AG09319 (cell line): Measurements from ENCODE around the gene NHSL2.

Experiments used
- DNase-seq: peaks from one replicate; pipeline ENCODE4 v3.0.0-alpha.2; 2010; ENCODE audit warnings: low read depth; ENCODE audit errors: extremely low read depth
- TF ChIP-seq, protein P1 (sequence below): IDR thresholded peaks from 2 replicates; pipeline ENCODE4 v1.5.1; 2011; ENCODE audit warnings: low read depth, mild to moderate bottlenecking, inconsistent platforms, low read length, moderate library complexity

Gene NHSL2

GRCh38 chrX:72107320-72107719 is 196.7 kb downstream of the NHSL2 start:
- no peak for DNase-seq
- TF ChIP-seq, protein P1, sequence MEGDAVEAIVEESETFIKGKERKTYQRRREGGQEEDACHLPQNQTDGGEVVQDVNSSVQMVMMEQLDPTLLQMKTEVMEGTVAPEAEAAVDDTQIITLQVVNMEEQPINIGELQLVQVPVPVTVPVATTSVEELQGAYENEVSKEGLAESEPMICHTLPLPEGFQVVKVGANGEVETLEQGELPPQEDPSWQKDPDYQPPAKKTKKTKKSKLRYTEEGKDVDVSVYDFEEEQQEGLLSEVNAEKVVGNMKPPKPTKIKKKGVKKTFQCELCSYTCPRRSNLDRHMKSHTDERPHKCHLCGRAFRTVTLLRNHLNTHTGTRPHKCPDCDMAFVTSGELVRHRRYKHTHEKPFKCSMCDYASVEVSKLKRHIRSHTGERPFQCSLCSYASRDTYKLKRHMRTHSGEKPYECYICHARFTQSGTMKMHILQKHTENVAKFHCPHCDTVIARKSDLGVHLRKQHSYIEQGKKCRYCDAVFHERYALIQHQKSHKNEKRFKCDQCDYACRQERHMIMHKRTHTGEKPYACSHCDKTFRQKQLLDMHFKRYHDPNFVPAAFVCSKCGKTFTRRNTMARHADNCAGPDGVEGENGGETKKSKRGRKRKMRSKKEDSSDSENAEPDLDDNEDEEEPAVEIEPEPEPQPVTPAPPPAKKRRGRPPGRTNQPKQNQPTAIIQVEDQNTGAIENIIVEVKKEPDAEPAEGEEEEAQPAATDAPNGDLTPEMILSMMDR, result no peak

DNA sequence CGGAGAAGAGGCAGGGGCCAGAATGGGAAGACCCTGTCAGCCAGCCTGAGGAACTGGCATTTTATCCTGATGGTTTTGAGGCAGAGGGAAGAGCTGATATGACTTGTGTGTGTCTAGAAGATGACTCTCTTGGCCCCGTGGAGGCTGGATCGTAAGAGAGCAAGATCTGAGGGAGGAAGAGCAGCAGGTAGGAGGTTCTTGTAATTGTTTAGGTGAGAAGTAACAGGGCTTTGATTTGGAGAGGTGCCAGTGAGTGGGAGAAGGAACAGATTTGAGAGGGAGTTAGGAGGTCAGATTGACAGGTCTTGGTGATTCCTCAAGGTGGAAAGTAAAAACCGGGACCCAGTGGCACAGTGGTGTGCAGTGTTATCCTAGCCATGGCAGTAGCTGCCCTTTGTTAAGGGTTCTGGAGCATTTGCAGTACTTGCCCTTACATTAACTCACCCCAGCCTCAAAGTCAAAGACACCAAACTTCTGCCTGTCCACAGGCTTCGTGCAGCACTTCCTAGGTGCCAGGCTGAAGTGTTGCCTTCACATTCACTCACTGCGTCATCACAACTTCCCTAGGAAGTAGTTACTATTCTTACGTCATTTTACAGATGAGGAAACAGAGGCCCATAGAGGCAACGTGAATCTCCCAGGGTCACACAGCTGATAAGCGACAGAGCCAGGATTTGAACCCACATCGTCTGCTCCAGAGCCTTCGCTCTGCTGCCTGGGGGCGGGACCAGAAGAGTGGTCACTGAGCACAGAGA is 197.4 kb downstream of the NHSL2 start:
- DNase-seq, result no peak
- TF ChIP-seq, protein P1, result no peak

DNA sequence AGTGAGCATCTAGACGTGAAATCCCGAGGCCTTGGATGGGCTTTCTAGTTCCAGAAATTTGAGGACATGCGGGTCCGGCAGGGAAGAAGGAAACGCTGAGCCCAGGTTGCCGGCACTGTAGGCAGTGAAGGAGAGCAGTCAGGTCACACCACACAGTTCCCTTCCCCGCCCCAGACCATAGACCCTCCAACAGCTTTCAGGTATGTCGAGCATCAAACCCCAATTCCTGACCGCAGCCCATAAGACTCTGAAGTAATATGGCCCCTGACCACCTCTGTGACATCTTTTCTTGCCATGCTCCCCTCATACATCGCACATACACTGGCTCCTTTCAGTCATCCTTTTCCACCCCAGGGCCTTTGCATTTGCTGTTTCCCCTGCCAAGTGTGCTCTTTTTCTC is 198.0 kb downstream of the NHSL2 start:
- TF ChIP-seq, protein P1, result no peak
- DNase-seq, result no peak

DNA sequence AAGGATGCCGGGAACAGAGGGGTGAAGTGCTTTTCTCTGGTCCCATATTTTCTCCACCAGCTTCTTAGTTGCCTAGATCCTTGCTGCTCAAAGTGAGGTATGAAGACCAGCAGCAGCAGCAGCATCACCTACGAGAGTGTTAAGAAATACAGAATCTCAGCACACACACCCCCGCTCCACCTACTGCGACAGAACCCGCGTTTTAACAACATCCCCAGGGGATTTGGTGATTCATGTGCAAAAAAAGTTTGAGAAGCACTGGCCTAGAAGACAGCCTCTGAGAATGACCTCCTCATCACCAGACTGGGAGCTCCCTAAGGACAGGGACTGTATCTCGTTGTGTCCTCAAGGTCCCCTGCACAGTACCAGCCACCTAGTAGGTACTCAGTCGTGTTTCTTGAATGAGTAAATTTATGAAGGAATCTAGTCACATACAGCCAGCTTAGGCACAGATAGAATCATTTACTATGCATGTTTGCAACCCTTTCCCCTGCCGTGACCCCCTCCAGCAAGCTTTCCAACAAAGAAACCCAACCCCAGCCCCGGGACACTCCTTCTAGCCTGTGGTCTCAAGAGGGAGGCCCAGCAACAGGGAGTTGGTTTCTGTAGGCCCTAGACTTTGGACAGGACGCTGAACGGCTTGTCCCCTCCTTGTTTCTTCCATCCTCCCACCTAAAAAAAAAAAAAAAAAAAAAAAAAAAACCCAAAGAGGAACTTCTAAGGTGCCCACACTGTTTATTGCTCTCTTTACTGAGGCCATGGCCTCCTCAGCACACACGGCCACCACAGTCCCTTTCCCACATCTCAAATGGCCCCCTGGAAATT is 199.6 kb downstream of the NHSL2 start:
- DNase-seq, result no peak
- TF ChIP-seq, protein P1, result no peak

DNA sequence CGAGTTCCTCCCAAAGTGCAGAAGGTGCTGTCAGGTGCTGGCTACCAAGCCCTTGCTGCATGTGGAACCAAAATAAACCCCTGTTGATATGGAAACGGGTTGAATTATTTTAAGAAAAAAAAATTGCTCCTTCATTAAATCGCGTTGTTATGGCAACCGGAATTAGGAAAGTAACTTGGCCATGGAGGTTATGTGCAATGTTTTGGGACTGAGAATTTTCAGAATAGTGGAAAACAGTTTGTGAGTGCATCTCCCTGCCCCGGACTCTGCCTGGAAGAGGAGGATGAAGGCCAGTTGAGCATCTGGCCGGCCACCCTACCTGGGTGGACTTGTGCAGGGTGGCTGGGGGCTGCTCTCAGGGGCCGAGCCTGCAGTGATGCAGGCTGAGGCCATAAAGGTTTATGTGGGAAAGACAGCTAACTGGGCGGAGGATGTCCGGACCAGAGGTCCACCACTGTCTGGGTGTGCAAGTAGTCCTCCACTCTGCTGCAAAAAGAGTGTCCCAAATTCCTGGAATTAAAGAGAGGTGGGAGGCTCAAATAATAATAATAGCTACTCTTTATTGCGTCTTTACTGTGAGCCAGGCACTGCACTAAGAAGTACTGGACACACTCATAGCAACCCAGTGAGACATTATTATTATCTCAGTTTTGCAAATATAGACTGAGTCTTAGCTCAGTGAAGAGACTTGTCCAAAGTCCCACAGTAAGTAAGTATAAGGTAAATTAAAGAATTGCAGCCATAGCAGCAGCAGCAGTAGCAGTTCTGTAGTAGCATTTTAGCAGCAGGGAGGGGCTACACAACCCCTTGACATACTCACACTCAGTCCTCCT is 200.4 kb downstream of the NHSL2 start:
- TF ChIP-seq, protein P1, result no peak
- DNase-seq, result no peak

DNA sequence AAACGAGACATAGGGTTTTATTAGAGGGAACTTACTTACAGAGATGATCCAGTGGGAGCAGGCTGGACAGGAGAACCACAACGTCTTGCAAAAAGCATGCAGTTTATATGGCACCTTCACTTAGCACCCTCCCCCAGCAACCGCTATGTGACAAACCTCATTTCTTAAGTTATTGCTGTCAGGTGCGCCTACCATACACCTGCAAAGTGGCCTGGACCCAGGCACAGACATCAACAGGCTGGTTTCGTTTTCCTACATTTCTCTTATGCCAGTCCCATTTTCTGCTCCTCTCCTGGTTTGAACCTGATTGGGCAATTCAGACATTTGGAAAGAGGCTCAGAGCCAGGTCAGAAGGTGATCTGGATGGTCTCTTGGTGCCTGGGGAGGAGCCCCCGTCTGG is 202.8 kb downstream of the NHSL2 start:
- DNase-seq, result no peak
- TF ChIP-seq, protein P1, result no peak
